DMS 273 treated with DMSO at 0.1 percent for 48 hours (cell line): ENCODE measurements around the gene RBM4.
A peak's percentile ranks its signal among the peaks of the same experiment; 100 is the strongest.

ENCODE experiments used
- DNase-seq: peaks from one replicate; lab custom pipeline; 2025; lab: John Stamatoyannopoulos, UW

The RBM4 gene

GRCh38 chr11:66688561-66689534 is 50.3 kb downstream of the RBM4 start:
- DNase-seq, result no peak

- no peak for DNase-seq
These were observed 51.4 kb downstream of the RBM4 start for GRCh38 chr11:66689661-66690590.

- no peak for DNase-seq
These were observed 52.9 kb downstream of the RBM4 start for GRCh38 chr11:66691311-66691980.

GRCh38 chr11:66692446-66692845 is 53.9 kb downstream of the RBM4 start:
- DNase-seq, result no peak

GRCh38 chr11:66692871-66693331 is 54.4 kb downstream of the RBM4 start:
- DNase-seq, result no peak

GRCh38 chr11:66693356-66694055 is 55.0 kb downstream of the RBM4 start:
- DNase-seq, result no peak

GRCh38 chr11:66694056-66694410 is 55.5 kb downstream of the RBM4 start:
- no peak for DNase-seq

- peak; percentile 65 for DNase-seq
These were observed 56.3 kb downstream of the RBM4 start for GRCh38 chr11:66694732-66695207.
